GM20000 (cell line): ENCODE measurements around the gene MED13.
"Not testable (repeated sequence)": the region's sequence is repeated elsewhere in the genome, so short reads cannot be mapped to it uniquely, and the experiment has no call there.

Experiments used
- DNase-seq: peaks from one replicate; pipeline ENCODE4 v3.0.0; 2012; ENCODE audit warnings: low spot score
- TF ChIP-seq, protein P1 (sequence below): IDR thresholded peaks from 2 replicates; pipeline ENCODE4 v1.5.1; 2012; ENCODE audit warnings: mild to moderate bottlenecking, control low read depth; ENCODE audit errors: extremely low read depth, missing control alignments

The MED13 gene

DNA sequence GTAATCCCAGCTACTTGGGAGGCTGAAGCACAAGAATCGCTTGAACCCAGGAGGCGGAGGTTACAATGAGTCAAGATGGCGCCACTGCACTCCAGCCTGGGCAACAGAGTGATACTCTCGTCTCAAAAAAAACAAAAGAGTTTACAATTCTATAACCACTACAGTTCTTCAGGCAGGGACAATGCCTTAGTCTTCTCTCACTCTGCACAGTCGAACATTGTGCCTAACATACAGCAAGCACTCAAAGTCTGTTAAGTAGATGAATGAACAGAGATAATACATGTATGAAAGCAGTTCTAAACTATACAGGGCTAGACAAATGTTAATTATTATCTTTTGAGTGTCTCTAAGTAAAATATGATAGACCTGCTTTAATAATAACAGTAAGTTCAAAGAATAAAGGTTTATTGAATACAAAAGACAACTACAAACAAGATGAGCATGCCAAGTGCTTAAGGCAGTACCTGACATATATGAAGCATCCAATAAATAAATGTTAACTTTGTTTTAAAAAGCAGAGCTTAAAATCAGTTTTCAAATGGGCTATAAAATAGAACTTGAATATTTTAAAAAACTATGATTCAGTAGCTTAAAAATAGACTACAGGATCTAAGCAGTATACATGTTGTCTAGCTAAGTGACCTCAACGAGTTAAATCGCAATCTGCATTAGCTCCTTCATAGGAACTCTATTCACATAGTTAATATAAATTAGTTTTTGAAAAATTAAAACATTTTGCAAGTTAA, 156.6 kb downstream of the MED13 start:
- TF ChIP-seq, protein P1, sequence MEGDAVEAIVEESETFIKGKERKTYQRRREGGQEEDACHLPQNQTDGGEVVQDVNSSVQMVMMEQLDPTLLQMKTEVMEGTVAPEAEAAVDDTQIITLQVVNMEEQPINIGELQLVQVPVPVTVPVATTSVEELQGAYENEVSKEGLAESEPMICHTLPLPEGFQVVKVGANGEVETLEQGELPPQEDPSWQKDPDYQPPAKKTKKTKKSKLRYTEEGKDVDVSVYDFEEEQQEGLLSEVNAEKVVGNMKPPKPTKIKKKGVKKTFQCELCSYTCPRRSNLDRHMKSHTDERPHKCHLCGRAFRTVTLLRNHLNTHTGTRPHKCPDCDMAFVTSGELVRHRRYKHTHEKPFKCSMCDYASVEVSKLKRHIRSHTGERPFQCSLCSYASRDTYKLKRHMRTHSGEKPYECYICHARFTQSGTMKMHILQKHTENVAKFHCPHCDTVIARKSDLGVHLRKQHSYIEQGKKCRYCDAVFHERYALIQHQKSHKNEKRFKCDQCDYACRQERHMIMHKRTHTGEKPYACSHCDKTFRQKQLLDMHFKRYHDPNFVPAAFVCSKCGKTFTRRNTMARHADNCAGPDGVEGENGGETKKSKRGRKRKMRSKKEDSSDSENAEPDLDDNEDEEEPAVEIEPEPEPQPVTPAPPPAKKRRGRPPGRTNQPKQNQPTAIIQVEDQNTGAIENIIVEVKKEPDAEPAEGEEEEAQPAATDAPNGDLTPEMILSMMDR: no peak
- no peak for DNase-seq

GRCh38 chr17:61907361-61907760, 157.7 kb downstream of the MED13 start:
- TF ChIP-seq, protein P1: no peak
- no peak for DNase-seq

- TF ChIP-seq, protein P1: no peak
- peak; percentile 68 for DNase-seq
Observed at GRCh38 chr17:61904094-61904710, 160.9 kb downstream of the MED13 start.

- TF ChIP-seq, protein P1: no peak
- no peak for DNase-seq
Observed at GRCh38 chr17:61903251-61903650, 161.8 kb downstream of the MED13 start.

- TF ChIP-seq, protein P1: no peak
- no peak for DNase-seq
Observed at GRCh38 chr17:61897548-61898180, 167.4 kb downstream of the MED13 start.

- no peak for DNase-seq
- TF ChIP-seq, protein P1: no peak
Observed at GRCh38 chr17:61895391-61895790, 169.7 kb downstream of the MED13 start.

DNA sequence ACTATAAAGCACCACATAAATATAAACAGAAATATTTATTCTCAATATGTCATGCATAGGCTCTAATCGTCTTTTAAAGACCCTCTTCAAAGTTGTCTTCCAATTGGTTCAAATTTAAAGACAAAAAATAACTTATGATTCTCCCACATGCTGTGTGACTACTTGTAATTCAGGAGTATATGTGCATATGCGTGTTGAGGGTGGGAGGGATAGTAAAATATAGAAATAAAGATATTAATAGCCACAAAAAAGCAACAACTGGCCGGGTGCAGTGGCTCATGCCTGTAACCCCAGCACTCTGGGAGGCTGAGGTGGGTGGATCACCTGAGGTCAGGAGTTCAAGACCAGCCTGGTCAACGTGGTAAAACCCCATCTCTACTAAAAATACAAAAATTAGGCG, 170.8 kb downstream of the MED13 start:
- DNase-seq: not testable (repeated sequence)
